Liver (tissue), 9 donors: ENCODE results near the gene RABEP2. TPM values are rescaled to one million over a fixed set of nuclear protein-coding genes. Genes with fewer than 3 reads are reported as not detected.

ENCODE experiments used
- DNase-seq: peaks from one replicate; pipeline ENCODE4 v3.0.0-alpha.2; 2017; ENCODE audit warnings: low spot score
- H3K27ac ChIP-seq, 2 donors: one replicate each; pipeline ENCODE4 v1.7.0; 2013; ENCODE audit warnings: inconsistent platforms in 2 of 2, low read length in 2 of 2, control low read depth in 1 of 2, low read depth in 1 of 2, mild to moderate bottlenecking in 1 of 2
- H3K27me3 ChIP-seq, 4 donors: one replicate each; pipeline versions ENCODE4 v1.6.1 to v1.7.0; 2013; ENCODE audit warnings: low read length in 3 of 4, inconsistent platforms in 1 of 4, mild to moderate bottlenecking in 1 of 4, moderate library complexity in 1 of 4; ENCODE audit not compliant: control insufficient read depth in 4 of 4, insufficient read depth in 4 of 4
- H3K36me3 ChIP-seq, 4 donors: one replicate each; pipeline versions ENCODE4 v1.6.1 to v1.7.0; 2013; ENCODE audit warnings: low read length in 3 of 4, mild to moderate bottlenecking in 3 of 4, low read depth in 1 of 4, moderate library complexity in 1 of 4; ENCODE audit not compliant: control insufficient read depth in 4 of 4, insufficient read depth in 3 of 4
- H3K4me1 ChIP-seq, 4 donors: one replicate each; pipeline versions ENCODE4 v1.6.1 to v1.7.0; 2013; ENCODE audit warnings: low read length in 3 of 4, mild to moderate bottlenecking in 3 of 4, moderate library complexity in 1 of 4; ENCODE audit not compliant: control insufficient read depth in 4 of 4, insufficient read depth in 4 of 4
- H3K4me3 ChIP-seq, 3 donors: one replicate each; pipeline versions ENCODE4 v1.6.1 to v1.7.0; 2013; ENCODE audit warnings: low read length in 3 of 3, control low read depth in 1 of 3, low read depth in 1 of 3, mild to moderate bottlenecking in 1 of 3
- H3K9ac ChIP-seq, 2 donors: one replicate each; pipeline ENCODE4 v1.7.0; 2013; ENCODE audit warnings: low read length in 2 of 2, mild to moderate bottlenecking in 2 of 2, moderate library complexity in 2 of 2, control low read depth in 1 of 2, low read depth in 1 of 2
- H3K9me3 ChIP-seq, 4 donors: one replicate each; pipeline versions ENCODE4 v1.6.1 to v1.7.0; 2013; ENCODE audit warnings: low read length in 3 of 4; ENCODE audit not compliant: control insufficient read depth in 4 of 4
- CTCF ChIP-seq: fragments of 150-350 bp; IDR thresholded peaks from 2 replicates; pipeline ENCODE4 v1.5.1; 2017; ENCODE audit warnings: improper control_type of control experiment, low read depth, low read length; ENCODE audit not compliant: missing input control
- FOXA2 ChIP-seq: IDR thresholded peaks from 2 replicates; pipeline ENCODE4 v1.6.1; 2016; ENCODE audit warnings: antibody characterized with exemption
- GABPA ChIP-seq, 2 donors: IDR thresholded peaks in 1 of 2; conservative IDR thresholded peaks in 1 of 2; 2 replicates each; pipeline ENCODE4 v1.6.1; 2016; ENCODE audit warnings: antibody characterized with exemption in 2 of 2, mild to moderate bottlenecking in 1 of 2, moderate library complexity in 1 of 2
- HNF4A ChIP-seq, 2 donors: conservative IDR thresholded peaks; 2 replicates each; pipeline ENCODE4 v1.6.1; 2016; ENCODE audit warnings: antibody characterized with exemption in 2 of 2, mild to moderate bottlenecking in 2 of 2
- HNF4G ChIP-seq: IDR thresholded peaks from 2 replicates; pipeline ENCODE4 v1.6.1; 2016; ENCODE audit warnings: antibody characterized with exemption
- JUND ChIP-seq, 2 donors: IDR thresholded peaks; 2 replicates each; pipeline ENCODE4 v1.6.1; 2016; ENCODE audit warnings: antibody characterized with exemption in 2 of 2
- MAX ChIP-seq: IDR thresholded peaks from 2 replicates; pipeline ENCODE4 v1.6.1; 2016; ENCODE audit warnings: antibody characterized with exemption
- NR2F2 ChIP-seq: IDR thresholded peaks from 2 replicates; pipeline ENCODE4 v1.6.1; 2016; ENCODE audit warnings: antibody characterized with exemption
- RAD21 ChIP-seq, 2 donors: IDR thresholded peaks; 2 replicates each; pipeline ENCODE4 v1.6.1; 2016; ENCODE audit warnings: antibody characterized with exemption in 2 of 2, mild to moderate bottlenecking in 2 of 2
- RXRA ChIP-seq, 2 donors: IDR thresholded peaks; 2 replicates each; pipeline ENCODE4 v1.6.1; 2017 to 2018; ENCODE audit warnings: antibody characterized with exemption in 2 of 2, mild to moderate bottlenecking in 1 of 2
- SP1 ChIP-seq: IDR thresholded peaks from 2 replicates; pipeline ENCODE4 v1.6.1; 2018; ENCODE audit warnings: antibody characterized with exemption, mild to moderate bottlenecking
- TAF1 ChIP-seq: conservative IDR thresholded peaks from 2 replicates; pipeline ENCODE4 v1.6.1; 2016; ENCODE audit warnings: antibody characterized with exemption, mild to moderate bottlenecking
- YY1 ChIP-seq: IDR thresholded peaks from 2 replicates; pipeline ENCODE4 v1.6.1; 2016; ENCODE audit warnings: antibody characterized with exemption, mild to moderate bottlenecking
- WGBS: extraction: QIAGEN DNeasy Blood & Tissue Kit; methylation state at CpG from one replicate; pipeline ENCODE4 v1.1.7; 2013; 5-methylcytosine and 5-hydroxymethylcytosine counted together
- polyA plus RNA-seq, 2 donors: library from polyadenylated mRNA; stranded (reverse) in 1 of 2; unstranded in 1 of 2; fragments of 200-250 nt in 1 of 2; fragments of >200 nt in 1 of 2; fragmentation: Nextera tagmentation in 1 of 2; extraction: Ambion mirVana in 1 of 2; gene quantifications; one replicate each; pipeline versions ENCODE4 v1.2.1 to v1.2.3, GENCODE V29; 2013 to 2015
- total RNA-seq, 2 donors: library from RNA; depleted of rRNA; stranded (reverse); fragments of >200 nt; gene quantifications; one replicate each; pipeline ENCODE4 v1.2.3, GENCODE V29; 2014
- TF ChIP-seq, protein P1 (sequence below): IDR thresholded peaks from 2 replicates; pipeline ENCODE4 v1.6.1; 2016; ENCODE audit warnings: antibody characterized with exemption
- TF ChIP-seq, protein P2 (sequence below): IDR thresholded peaks from 2 replicates; pipeline ENCODE4 v1.6.1; 2016; ENCODE audit warnings: antibody characterized with exemption, mild to moderate bottlenecking
- donor health status: healthy.
- donor health status: healthy.
- donor health status: healthy.
- donor health status: healthy.
- donor health status: healthy.

Gene RABEP2
- total and polyA plus RNA-seq, 4 donors, result 3.0 to 16.1 (median 8.3) TPM

DNA sequence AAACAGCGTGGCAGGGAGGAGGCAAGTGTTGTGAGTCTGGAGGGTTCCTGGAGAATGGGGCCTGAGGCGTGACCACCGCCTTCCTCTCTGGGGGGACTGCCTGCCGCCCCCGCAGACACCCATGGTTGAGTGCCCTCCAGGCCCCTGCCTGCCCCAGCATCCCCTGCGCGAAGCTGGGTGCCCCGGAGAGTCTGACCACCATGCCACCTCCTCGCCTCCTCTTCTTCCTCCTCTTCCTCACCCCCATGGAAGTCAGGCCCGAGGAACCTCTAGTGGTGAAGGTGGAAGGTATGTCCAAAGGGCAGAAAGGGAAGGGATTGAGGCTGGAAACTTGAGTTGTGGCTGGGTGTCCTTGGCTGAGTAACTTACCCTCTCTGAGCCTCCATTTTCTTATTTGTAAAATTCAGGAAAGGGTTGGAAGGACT lies 6.8 kb upstream of the RABEP2 start, which contains the start of gene CD19:
TSS of gene CD19 (plus strand) at position 171 of the 425 bp plus-strand sequence. CDS start at position 201, 30 bp downstream.
- Histone ChIP-seq H3K9ac (no peak within 1 kb of the TSS), H3K27ac (no peak within 1 kb of the TSS), H3K9me3 (no peaks in the 10 kb centered on the region), H3K4me3 (no peak within 1 kb of the TSS), H3K4me1 (peaks cover 0 to 5% (median 0%) of the 10 kb centered on the region in 4 donors), H3K27me3 (no peaks in the 10 kb centered on the region), H3K36me3 (no peaks in the 10 kb centered on the region)
- no peak for DNase-seq
- WGBS, result 93% methylated on average over 10 of the region's 10 CpGs
- TF ChIP-seq MAX (no peak), SP1 (no peak), GABPA (IDR thresholded peaks at IDR 0.05 in 1 of 2, conservative IDR thresholded peaks at IDR 0.05 in 1 of 2) (no peak), CTCF (no peak), RAD21 (IDR thresholded peaks at IDR 0.05) (no peak), HNF4G (no peak), NR2F2 (no peak), RXRA (IDR thresholded peaks at IDR 0.05) (no peak), HNF4A (conservative IDR thresholded peaks at IDR 0.05) (no peak), JUND (IDR thresholded peaks at IDR 0.05) (no peak), TAF1 (no peak)
- TF ChIP-seq, protein P1, sequence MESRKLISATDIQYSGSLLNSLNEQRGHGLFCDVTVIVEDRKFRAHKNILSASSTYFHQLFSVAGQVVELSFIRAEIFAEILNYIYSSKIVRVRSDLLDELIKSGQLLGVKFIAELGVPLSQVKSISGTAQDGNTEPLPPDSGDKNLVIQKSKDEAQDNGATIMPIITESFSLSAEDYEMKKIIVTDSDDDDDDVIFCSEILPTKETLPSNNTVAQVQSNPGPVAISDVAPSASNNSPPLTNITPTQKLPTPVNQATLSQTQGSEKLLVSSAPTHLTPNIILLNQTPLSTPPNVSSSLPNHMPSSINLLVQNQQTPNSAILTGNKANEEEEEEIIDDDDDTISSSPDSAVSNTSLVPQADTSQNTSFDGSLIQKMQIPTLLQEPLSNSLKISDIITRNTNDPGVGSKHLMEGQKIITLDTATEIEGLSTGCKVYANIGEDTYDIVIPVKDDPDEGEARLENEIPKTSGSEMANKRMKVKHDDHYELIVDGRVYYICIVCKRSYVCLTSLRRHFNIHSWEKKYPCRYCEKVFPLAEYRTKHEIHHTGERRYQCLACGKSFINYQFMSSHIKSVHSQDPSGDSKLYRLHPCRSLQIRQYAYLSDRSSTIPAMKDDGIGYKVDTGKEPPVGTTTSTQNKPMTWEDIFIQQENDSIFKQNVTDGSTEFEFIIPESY, result no peak
- TF ChIP-seq, protein P2, sequence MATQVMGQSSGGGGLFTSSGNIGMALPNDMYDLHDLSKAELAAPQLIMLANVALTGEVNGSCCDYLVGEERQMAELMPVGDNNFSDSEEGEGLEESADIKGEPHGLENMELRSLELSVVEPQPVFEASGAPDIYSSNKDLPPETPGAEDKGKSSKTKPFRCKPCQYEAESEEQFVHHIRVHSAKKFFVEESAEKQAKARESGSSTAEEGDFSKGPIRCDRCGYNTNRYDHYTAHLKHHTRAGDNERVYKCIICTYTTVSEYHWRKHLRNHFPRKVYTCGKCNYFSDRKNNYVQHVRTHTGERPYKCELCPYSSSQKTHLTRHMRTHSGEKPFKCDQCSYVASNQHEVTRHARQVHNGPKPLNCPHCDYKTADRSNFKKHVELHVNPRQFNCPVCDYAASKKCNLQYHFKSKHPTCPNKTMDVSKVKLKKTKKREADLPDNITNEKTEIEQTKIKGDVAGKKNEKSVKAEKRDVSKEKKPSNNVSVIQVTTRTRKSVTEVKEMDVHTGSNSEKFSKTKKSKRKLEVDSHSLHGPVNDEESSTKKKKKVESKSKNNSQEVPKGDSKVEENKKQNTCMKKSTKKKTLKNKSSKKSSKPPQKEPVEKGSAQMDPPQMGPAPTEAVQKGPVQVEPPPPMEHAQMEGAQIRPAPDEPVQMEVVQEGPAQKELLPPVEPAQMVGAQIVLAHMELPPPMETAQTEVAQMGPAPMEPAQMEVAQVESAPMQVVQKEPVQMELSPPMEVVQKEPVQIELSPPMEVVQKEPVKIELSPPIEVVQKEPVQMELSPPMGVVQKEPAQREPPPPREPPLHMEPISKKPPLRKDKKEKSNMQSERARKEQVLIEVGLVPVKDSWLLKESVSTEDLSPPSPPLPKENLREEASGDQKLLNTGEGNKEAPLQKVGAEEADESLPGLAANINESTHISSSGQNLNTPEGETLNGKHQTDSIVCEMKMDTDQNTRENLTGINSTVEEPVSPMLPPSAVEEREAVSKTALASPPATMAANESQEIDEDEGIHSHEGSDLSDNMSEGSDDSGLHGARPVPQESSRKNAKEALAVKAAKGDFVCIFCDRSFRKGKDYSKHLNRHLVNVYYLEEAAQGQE, result no peak

- Histone ChIP-seq H3K9me3 (no peaks in the 10 kb centered on the region), H3K9ac (no peak overlapping the region), H3K27ac (no peak overlapping the region), H3K4me3 (no peak overlapping the region), H3K4me1 (peaks cover 0 to 4% (median 2%) of the 10 kb centered on the region in 4 donors), H3K36me3 (no peaks in the 10 kb centered on the region), H3K27me3 (no peaks in the 10 kb centered on the region)
- 89% methylated on average over 3 of the region's 3 CpGs for WGBS
- no peak for DNase-seq
- no peak for TF ChIP-seq YY1
- TF ChIP-seq HNF4G, result no peak
- TF ChIP-seq NR2F2, result no peak
- no peak for TF ChIP-seq RXRA (IDR thresholded peaks at IDR 0.05)
- TF ChIP-seq HNF4A (conservative IDR thresholded peaks at IDR 0.05), result no peak
- no peak for TF ChIP-seq CTCF
- no peak for TF ChIP-seq RAD21 (IDR thresholded peaks at IDR 0.05)
- TF ChIP-seq TAF1, result no peak
- TF ChIP-seq, protein P1, result no peak
- TF ChIP-seq FOXA2, result no peak
Observed at GRCh38 chr16:28930652-28931051, 5.6 kb upstream of the RABEP2 start.
